ENCODE measurements around the gene PTGDR.

Gene PTGDR

DNA sequence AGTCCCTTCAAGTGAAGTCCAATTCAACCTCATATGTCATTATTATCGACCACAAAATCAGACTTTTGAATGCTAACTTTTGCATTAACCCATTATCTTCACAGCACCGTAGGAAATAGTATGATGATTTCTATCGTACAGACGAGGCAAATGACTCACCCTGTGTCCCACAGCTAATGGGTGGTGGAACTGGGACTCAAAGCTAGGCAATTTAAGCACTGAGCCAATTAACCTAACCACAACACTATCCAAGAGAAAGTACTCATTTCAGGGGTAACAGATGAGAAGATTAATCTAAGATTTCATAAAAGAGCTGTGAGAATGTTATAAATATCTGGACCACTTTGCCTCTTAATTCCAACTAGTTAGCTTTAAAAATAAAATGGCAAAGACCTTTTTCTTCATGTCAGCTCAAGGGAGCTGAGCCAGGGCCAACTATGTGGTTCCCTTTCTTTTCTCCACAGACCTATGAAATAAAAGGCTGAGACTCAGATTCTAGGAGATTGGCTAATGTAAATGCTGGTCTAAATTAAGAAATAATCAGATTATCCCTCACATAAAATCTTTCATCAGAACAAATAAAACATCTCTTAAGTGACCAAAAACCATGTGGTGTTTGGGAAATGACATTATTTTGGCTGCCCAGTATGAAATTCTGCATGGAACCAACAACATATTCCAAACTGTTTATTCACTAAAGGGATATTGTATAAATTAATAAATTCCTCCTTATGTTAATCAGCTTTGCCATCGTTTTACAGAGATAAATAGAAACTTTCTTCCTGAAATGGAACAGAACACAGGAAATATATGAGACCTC lies 51.5 kb downstream of the PTGDR start:
- Histone ChIP-seq H3K27me3 (ENCODE audit: control insufficient read depth in 1 of 2, insufficient read depth in 2 of 2, low read length in 2 of 2) (peaks cover 0 to 10% of the 10 kb centered on the region in 2 donors), H3K4me1 (ENCODE audit: control insufficient read depth in 1 of 2, insufficient read depth in 2 of 2, low read length in 2 of 2) (peaks cover 4 to 9% of the 10 kb centered on the region in 2 donors), H3K27ac (ENCODE audit: low read depth, low read length) (no peak overlapping the region), H3K36me3 (ENCODE audit: control insufficient read depth in 1 of 2, insufficient read depth in 2 of 2, low read length in 2 of 2) (no peaks in the 10 kb centered on the region), H3K9ac (ENCODE audit: low read depth in 1 of 2, low read length in 2 of 2) (no peak overlapping the region), H3K9me3 (ENCODE audit: control insufficient read depth in 1 of 2, low read length in 2 of 2) (no peaks in the 10 kb centered on the region), H3K4me3 (ENCODE audit: low read depth in 1 of 2, low read length in 2 of 2) (peak overlapping the region in 1 of 2 donors; percentile 1)

DNA sequence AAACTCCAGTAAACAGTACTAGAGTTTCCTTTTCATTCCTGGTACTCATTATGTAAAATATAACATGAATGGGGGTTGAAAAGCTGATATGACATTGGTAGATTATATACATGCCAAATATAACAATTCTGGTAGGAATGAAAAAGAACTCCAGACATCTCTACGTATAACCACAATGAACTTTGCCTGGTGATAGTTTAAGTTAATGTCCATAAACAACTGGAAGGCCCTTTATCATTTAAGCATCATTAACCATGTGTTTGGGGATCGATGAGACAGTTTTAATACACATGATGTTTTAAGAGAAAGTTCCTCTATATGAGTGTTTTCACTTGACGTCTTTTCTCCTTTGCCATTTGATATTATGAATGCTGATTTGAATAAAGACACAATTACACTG lies 52.4 kb downstream of the PTGDR start:
- peaks cover 0 to 6% of the 10 kb centered on the region in 2 donors for H3K27me3 ChIP-seq (ENCODE audit: control insufficient read depth in 1 of 2, insufficient read depth in 2 of 2, low read length in 2 of 2)
- H3K36me3 ChIP-seq (ENCODE audit: control insufficient read depth in 1 of 2, insufficient read depth in 2 of 2, low read length in 2 of 2) = no peaks in the 10 kb centered on the region
- no peak overlapping the region for H3K4me3 ChIP-seq (ENCODE audit: low read depth in 1 of 2, low read length in 2 of 2)
- peaks cover 4% of the 10 kb centered on the region in 2 donors for H3K4me1 ChIP-seq (ENCODE audit: control insufficient read depth in 1 of 2, insufficient read depth in 2 of 2, low read length in 2 of 2)
- no peaks in the 10 kb centered on the region for H3K9me3 ChIP-seq (ENCODE audit: control insufficient read depth in 1 of 2, low read length in 2 of 2)
- H3K27ac ChIP-seq (ENCODE audit: low read depth, low read length) = no peak overlapping the region
- no peak overlapping the region for H3K9ac ChIP-seq (ENCODE audit: low read depth in 1 of 2, low read length in 2 of 2)

DNA sequence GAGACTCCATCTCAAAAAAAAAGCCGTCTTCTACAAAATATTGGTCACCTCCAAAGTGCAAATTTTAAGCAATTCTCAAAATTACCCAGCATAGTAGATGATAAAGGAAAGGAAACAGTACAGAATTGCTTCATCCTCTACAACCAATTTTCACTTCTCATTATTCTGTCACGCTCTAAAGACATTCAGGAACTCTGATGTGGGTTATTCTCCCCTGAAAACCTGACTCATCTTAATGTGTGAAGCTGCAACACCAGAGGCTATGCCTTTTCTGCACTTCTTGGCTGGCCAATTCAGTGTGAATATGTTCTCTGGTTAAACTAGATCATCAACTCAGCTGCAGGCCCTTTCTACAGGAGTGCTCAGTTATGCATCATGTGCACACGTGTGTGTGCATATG lies 57.6 kb downstream of the PTGDR start:
- no peaks in the 10 kb centered on the region for H3K27me3 ChIP-seq (ENCODE audit: control insufficient read depth in 1 of 2, insufficient read depth in 2 of 2, low read length in 2 of 2)
- no peaks in the 10 kb centered on the region for H3K36me3 ChIP-seq (ENCODE audit: control insufficient read depth in 1 of 2, insufficient read depth in 2 of 2, low read length in 2 of 2)
- no peak overlapping the region for H3K9ac ChIP-seq (ENCODE audit: low read depth in 1 of 2, low read length in 2 of 2)
- H3K9me3 ChIP-seq (ENCODE audit: control insufficient read depth in 1 of 2, low read length in 2 of 2) = no peaks in the 10 kb centered on the region
- H3K27ac ChIP-seq (ENCODE audit: low read depth, low read length) = no peak overlapping the region
- H3K4me1 ChIP-seq (ENCODE audit: control insufficient read depth in 1 of 2, insufficient read depth in 2 of 2, low read length in 2 of 2) = peaks cover 19 to 24% of the 10 kb centered on the region in 2 donors
- H3K4me3 ChIP-seq (ENCODE audit: low read depth in 1 of 2, low read length in 2 of 2) = peak overlapping the region in 1 of 2 donors; percentile 5

DNA sequence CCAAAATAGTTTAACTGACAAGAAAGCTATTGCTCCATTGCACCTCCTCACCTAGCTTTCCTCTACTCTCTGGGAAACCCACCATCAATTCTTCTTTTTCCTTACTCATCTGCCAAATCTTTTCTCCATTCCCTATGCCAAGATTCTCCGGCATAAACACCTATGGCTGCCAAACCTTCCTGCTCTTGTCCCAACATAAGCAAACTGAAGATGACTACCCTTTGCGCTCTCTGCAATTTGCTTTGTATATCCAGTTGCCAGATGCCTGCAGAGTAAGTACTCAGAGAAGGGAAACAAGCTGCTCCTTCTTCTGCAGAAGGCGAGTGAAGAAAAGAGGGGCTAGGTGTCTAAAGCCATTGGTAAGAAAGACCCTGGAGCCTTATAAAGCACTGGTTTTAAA lies 58.1 kb downstream of the PTGDR start:
- H3K27me3 ChIP-seq (ENCODE audit: control insufficient read depth in 1 of 2, insufficient read depth in 2 of 2, low read length in 2 of 2) = no peaks in the 10 kb centered on the region
- no peak overlapping the region for H3K9ac ChIP-seq (ENCODE audit: low read depth in 1 of 2, low read length in 2 of 2)
- H3K36me3 ChIP-seq (ENCODE audit: control insufficient read depth in 1 of 2, insufficient read depth in 2 of 2, low read length in 2 of 2) = no peaks in the 10 kb centered on the region
- peaks cover 19 to 24% of the 10 kb centered on the region in 2 donors for H3K4me1 ChIP-seq (ENCODE audit: control insufficient read depth in 1 of 2, insufficient read depth in 2 of 2, low read length in 2 of 2)
- no peaks in the 10 kb centered on the region for H3K9me3 ChIP-seq (ENCODE audit: control insufficient read depth in 1 of 2, low read length in 2 of 2)
- H3K4me3 ChIP-seq (ENCODE audit: low read depth in 1 of 2, low read length in 2 of 2) = peak overlapping the region in 1 of 2 donors; percentile 5
- H3K27ac ChIP-seq (ENCODE audit: low read depth, low read length) = no peak overlapping the region

All from duodenal mucosa (tissue), 2 donors.